Mucosa of descending colon (tissue), 3 donors: ENCODE data around the gene DPP7. TPM values are rescaled to one million over a fixed set of nuclear protein-coding genes. Genes with fewer than 3 reads are reported as not detected.

ENCODE experiments used
- ATAC-seq: fragments of 200-7000 bp; cut with Tn5 transposase; one replicate; pipeline ENCODE4 v1.9.1; 2020; ENCODE audit warnings: mild to moderate bottlenecking, moderate library complexity
- DNase-seq, 3 donors: peaks; one replicate each; pipeline ENCODE4 v3.0.0-alpha.2; 2020
- H3K36me3 ChIP-seq: fragments of 200-600 bp; one replicate; pipeline ENCODE4 v1.8.0; 2021; ENCODE audit warnings: low read depth, mild to moderate bottlenecking
- H3K4me1 ChIP-seq: fragments of 200-600 bp; one replicate; pipeline ENCODE4 v1.8.0; 2021; ENCODE audit warnings: low read depth, mild to moderate bottlenecking
- H3K4me3 ChIP-seq: fragments of 200-600 bp; one replicate; pipeline ENCODE4 v1.8.0; 2021; ENCODE audit warnings: mild to moderate bottlenecking
- H3K9me3 ChIP-seq: fragments of 200-600 bp; one replicate; pipeline ENCODE4 v1.8.0; 2021; ENCODE audit warnings: mild to moderate bottlenecking
- intact Hi-C, 2 donors: fragments of 100-400 bp; cut with DNase I in 1 of 2; cut with micrococcal nuclease in 1 of 2; formaldehyde crosslinking; loops; one replicate each; pipeline versions ENCODE4 v1.11.0 to v1.11.1; 2022; cut with DNase I, micrococcal nuclease
- total RNA-seq, 3 donors: library from RNA; stranded (reverse); fragmentation: NEBNext Ultra II Directional in 2 of 3; extraction: Animal tissue kit (Norgen Biotek cat#: 25700) in 2 of 3; gene quantifications; one replicate each; pipeline versions ENCODE4 v1.2.1 to v1.2.4, GENCODE V29; 2021 to 2023
- TF ChIP-seq, protein P1 (sequence below): fragments of 200-600 bp; IDR thresholded peaks from one replicate; pipeline ENCODE4 v1.8.0; 2022; ENCODE audit warnings: antibody characterized with exemption, mild to moderate bottlenecking
- donor health status: DM: no; HTN: no; CAD: no; lungs with moderate emphysema.
- donor health status: DM: no; HTN: no; CAD: no.
- donor health status: DM: no; HTN: yes; CAD: no.

The DPP7 gene
- total RNA-seq, 3 donors from 2014 or later, result 47.0 to 114 (median 51.5) TPM

DNA sequence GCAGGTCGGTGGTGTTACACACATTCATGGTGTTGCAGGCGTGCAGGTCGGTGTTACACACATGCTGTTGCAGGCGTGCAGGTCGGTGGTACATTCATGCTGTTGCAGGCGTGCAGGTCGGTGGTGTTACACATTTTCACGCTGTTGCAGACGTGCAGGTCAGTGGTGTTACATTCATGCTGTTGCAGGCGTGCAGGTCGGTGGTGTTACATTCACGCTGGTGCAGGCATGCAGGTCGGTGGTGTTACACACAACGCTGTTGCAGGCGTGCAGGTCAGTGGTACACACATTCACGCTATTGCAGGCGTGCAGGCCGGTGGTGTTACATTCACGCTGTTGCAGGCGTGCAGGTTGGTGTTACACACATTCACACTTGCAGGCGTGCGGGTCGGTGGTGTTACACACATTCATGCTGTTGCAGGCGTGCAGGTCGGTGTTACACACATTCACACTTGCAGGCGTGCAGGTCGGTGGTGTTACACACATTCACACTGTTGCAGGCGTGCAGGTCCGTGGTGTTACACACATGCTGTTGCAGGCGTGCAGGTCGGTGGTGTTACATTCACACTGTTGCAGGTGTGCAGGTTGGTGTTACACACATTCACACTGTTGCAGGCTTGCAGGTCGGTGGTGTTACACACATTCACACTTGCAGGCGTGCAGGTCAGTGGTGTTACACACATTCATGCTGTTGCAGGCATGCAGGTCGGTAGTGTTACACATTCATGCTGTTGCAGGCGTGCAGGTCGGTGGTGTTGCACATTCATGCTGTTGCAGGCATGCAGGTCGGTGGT is 11.1 kb downstream of the DPP7 start:
- DNase-seq, result no peak
- TF ChIP-seq, protein P1, sequence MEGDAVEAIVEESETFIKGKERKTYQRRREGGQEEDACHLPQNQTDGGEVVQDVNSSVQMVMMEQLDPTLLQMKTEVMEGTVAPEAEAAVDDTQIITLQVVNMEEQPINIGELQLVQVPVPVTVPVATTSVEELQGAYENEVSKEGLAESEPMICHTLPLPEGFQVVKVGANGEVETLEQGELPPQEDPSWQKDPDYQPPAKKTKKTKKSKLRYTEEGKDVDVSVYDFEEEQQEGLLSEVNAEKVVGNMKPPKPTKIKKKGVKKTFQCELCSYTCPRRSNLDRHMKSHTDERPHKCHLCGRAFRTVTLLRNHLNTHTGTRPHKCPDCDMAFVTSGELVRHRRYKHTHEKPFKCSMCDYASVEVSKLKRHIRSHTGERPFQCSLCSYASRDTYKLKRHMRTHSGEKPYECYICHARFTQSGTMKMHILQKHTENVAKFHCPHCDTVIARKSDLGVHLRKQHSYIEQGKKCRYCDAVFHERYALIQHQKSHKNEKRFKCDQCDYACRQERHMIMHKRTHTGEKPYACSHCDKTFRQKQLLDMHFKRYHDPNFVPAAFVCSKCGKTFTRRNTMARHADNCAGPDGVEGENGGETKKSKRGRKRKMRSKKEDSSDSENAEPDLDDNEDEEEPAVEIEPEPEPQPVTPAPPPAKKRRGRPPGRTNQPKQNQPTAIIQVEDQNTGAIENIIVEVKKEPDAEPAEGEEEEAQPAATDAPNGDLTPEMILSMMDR, result no peak
- Histone ChIP-seq H3K4me1 (no peaks in the 10 kb centered on the region), H3K4me3 (no peak overlapping the region), H3K36me3 (peaks cover 5% of the 10 kb centered on the region), H3K9me3 (no peaks in the 10 kb centered on the region)
- no peak for ATAC-seq
- intact Hi-C loops, result no loop called here

DNA sequence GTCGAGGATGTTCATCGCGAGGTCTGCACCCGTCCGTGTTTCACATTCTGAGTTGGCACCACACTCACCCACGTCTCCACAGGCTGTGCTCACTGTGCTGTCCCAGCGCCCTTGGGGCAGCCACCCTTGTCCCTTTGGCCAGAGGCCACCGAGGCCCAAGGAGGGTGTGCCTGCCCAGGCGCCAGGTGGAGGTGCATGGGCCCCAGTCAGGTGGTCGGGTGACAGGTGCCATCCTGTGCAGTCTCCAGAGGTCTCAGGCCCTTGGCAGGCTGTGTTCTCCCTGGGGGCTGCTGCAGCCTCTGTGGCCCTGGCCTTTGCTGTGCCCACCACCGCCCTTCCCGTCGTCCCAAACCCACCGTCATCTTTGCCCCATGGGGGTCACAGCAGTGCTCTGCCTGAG is 15.3 kb downstream of the DPP7 start:
- Histone ChIP-seq H3K9me3 (no peaks in the 10 kb centered on the region), H3K4me3 (no peak overlapping the region), H3K4me1 (no peaks in the 10 kb centered on the region), H3K36me3 (peaks cover 5% of the 10 kb centered on the region)
- no peak for ATAC-seq
- TF ChIP-seq, protein P1, result no peak
- intact Hi-C loops, result no loop called here
- no peak for DNase-seq

DNA sequence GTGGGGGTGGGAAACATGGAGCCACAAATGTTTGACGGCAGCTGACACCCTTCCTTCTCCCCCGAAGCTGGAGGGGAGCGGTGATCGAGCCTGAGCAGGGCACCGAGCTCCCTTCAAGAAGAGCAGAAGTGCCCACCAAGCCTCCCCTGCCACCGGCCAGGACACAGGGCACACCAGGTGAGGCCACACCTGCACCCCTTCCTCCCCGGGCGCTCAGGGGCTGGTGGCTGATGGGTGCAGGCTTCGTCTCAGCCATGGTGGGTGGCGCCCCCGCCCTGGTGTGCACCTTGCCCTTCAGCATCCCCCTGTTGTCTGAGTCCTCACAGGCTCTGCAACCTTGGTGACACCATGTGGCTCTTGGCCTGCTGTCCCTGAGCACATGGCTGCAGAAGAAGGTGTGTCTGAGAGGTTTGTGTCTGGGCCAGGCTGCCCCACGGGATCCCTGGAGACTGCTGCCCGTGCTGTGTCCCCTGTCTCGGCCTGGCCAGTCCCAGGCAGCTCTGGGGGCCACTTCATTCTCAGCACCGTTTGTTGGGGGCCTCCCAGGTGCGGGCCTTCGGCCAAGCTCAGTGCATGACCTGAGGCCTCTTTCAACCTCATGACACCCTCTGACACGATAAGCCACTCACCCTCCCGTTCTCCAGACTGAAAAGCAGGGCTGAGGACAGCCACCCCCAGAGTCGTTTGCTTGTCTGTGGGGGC is 16.6 kb downstream of the DPP7 start:
- no peak overlapping the region for H3K4me3 ChIP-seq
- no peaks in the 10 kb centered on the region for H3K4me1 ChIP-seq
- peaks cover 5% of the 10 kb centered on the region for H3K36me3 ChIP-seq
- H3K9me3 ChIP-seq, result no peaks in the 10 kb centered on the region
- ATAC-seq (no peak), DNase-seq (no peak)
- intact Hi-C loops, result no loop called here
- TF ChIP-seq, protein P1, result no peak

DNA sequence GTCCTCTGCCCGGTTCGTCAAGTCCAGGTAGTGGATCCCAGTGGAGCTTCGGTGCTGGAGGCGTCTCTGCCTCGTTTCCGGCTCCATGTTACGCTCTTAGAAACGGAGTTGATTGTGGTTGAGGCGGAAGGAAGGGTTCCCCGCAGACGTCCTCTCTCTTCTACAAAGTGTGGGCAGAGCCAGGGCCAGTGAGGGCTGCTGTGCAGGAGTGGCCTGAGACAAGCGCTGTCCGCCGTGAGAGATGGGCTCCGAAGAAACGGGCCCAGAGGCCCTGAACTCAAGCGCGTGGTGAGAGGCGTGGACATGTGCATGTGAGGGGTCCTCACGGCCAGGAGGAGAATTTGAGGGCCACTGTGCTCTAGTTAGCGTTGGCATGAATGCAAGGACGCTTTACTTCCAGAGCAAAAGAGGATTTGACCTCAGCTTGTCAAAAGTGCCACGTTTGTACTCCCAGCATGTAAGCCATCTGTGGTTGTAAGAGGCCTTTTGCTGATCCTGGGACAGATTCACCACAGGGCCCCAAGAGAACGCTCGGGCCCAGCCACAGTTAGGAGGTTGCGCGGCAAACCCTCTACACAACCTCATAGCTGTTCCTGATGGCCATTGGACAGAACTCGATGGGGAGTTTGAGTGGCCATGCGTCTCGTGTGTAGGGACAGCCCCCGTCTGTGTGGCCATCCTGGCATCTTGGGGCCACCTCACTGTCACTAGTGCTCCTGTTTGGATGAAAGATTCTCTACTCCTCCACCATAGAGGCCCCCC is 17.6 kb downstream of the DPP7 start:
- DNase-seq (no peak), ATAC-seq (no peak)
- TF ChIP-seq, protein P1, result no peak

DNA sequence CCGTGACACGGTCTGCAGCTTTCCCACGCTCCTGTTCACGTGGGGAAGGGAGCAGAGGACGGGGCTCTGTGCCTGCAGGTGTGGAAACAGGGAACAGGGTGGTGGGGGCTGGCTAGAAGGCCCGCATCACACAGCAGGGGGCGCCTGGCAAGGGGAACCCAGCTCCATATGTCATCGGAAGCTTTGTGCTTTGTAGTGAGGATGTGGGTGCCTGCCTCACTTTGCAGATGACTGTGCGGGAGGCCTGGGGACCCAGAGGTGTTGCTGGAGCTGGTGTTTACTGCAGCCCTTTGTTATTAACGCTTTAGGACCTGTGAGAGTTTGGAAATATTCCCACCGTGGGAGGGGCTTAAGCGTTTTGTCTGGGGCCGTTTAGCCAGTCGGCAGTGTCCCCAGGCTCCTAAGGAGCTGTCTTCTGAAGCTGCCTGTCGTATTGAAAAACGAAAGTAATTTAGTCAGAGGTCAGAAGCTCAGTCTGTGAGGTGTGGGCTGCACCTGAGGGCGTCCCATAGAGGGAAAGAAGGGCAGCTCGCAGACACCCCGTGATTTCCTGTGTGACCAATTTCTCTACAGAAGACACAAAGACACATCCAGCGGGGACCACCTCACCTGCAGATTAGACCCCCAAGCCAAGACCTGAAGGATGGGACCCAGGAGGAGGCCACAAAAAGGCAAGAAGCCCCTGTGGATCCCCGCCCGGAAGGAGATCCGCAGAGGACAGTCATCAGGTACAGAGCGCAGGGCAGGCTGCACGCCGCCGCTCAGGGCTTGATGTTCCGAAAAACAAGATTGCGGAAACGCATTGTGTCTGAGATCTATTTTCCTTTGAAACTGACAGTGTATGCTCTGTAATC is 18.6 kb downstream of the DPP7 start:
- no peaks in the 10 kb centered on the region for H3K36me3 ChIP-seq
- intact Hi-C loops, result no loop called here

More for the DNA sequence above, 17.6 kb downstream of the DPP7 start:
- Histone ChIP-seq H3K4me1 (no peaks in the 10 kb centered on the region), H3K4me3 (no peak overlapping the region), H3K9me3 (no peaks in the 10 kb centered on the region), H3K36me3 (peaks cover 5% of the 10 kb centered on the region)
- intact Hi-C loops, result no loop called here

More for the DNA sequence above, 18.6 kb downstream of the DPP7 start:
- Histone ChIP-seq H3K4me1 (no peaks in the 10 kb centered on the region), H3K4me3 (no peak overlapping the region), H3K9me3 (no peaks in the 10 kb centered on the region)
- TF ChIP-seq, protein P1, result no peak
- DNase-seq (peak; percentile 57 to 75 (median 66)), ATAC-seq (peak; percentile 90)
